Stomach (tissue), 9 donors: ENCODE measurements around the gene ZNF112. TPM values are rescaled to one million over a fixed set of nuclear protein-coding genes. Genes with fewer than 3 reads are reported as not detected.

Experiments used
- DNase-seq, 2 donors: peaks; one replicate each; pipeline versions ENCODE4 v3.0.0 to v3.0.0-alpha.2; 2013 to 2019
- H3K27ac ChIP-seq, 5 donors: fragments of 200-600 bp in 4 of 5; sonication (generic) in 4 of 5; one replicate each; pipeline ENCODE4 v1.5.1; 2013 to 2019; ENCODE audit warnings: mild to moderate bottlenecking in 1 of 5, moderate library complexity in 1 of 5
- H3K27me3 ChIP-seq, 3 donors: fragments of 200-600 bp; sonication (generic); one replicate each; pipeline ENCODE4 v1.5.1; 2017 to 2019; ENCODE audit warnings: mixed run types in 1 of 3
- H3K36me3 ChIP-seq, 4 donors: fragments of 200-600 bp; sonication (generic); 1 replicate in 3 of 4; 2 replicates in 1 of 4; pipeline ENCODE4 v1.5.1; 2016 to 2019
- H3K4me1 ChIP-seq, 4 donors: fragments of 200-600 bp; sonication (generic); one replicate each; pipeline ENCODE4 v1.5.1; 2016 to 2019
- H3K4me3 ChIP-seq, 4 donors: fragments of 200-600 bp; sonication (generic) in 3 of 4; one replicate each; pipeline ENCODE4 v1.5.1; 2016 to 2019; ENCODE audit warnings: mild to moderate bottlenecking in 1 of 4
- H3K9me3 ChIP-seq, 4 donors: fragments of 200-600 bp; sonication (generic); one replicate each; pipeline ENCODE4 v1.5.1; 2016 to 2019
- CTCF ChIP-seq, 7 experiments: fragments of 450-650 bp in 4 of 7; fragments of 200-600 bp in 3 of 7; sonication (generic) in 3 of 7; IDR thresholded peaks; one replicate each; pipeline ENCODE4 v1.5.1; 2016 to 2019; ENCODE audit warnings: antibody characterized with exemption in 7 of 7, control low read depth in 2 of 7, mild to moderate bottlenecking in 1 of 7
- EP300 ChIP-seq: sonication (generic); formaldehyde crosslinking; IDR thresholded peaks from one replicate; pipeline ENCODE4 v1.6.1; 2017; ENCODE audit warnings: antibody characterized with exemption
- POLR2A ChIP-seq, 4 donors: fragments of 450-650 bp; IDR thresholded peaks; one replicate each; pipeline ENCODE4 v1.6.1; 2016; ENCODE audit warnings: antibody characterized with exemption in 4 of 4, control low read depth in 2 of 4, mild to moderate bottlenecking in 1 of 4, moderate library complexity in 1 of 4
- POLR2AphosphoS5 ChIP-seq, 3 donors: sonication (generic); formaldehyde crosslinking; IDR thresholded peaks; one replicate each; pipeline ENCODE4 v1.6.1; 2016; ENCODE audit warnings: antibody characterized with exemption in 3 of 3
- WGBS, 5 donors: extraction: QIAGEN DNeasy Blood & Tissue Kit in 3 of 5; methylation state at CpG; one replicate each; pipeline versions ENCODE4 v1.1.5 to v1.1.7; 2013 to 2018; 5-methylcytosine and 5-hydroxymethylcytosine counted together
- intact Hi-C: fragments of 100-400 bp; cut with DNase I; formaldehyde crosslinking; loops from one replicate; pipeline ENCODE4 v1.15.1; 2023; ENCODE audit warnings: low total_unique reads
- polyA plus RNA-seq, 3 donors: library from polyadenylated mRNA; stranded (reverse); fragments of 200-250 nt; gene quantifications; one replicate each; pipeline ENCODE4 v1.2.3, GENCODE V29; 2013
- total RNA-seq, 5 donors: library from RNA; depleted of rRNA; stranded (reverse); fragments of >200 nt; gene quantifications; one replicate each; pipeline versions ENCODE4 v1.1.0 to v1.2.3, GENCODE V29; 2014 to 2016
- donor health status: healthy with polysubstance abuse.
- donor health status: Bipolar disorder and iron deficiency.
- donor health status: healthy.

ZNF112 gene
- total and polyA plus RNA-seq, 8 donors, result 1.1 to 20.1 (median 1.4) TPM

GRCh38 chr19:44308011-44308410, 48.5 kb downstream of the ZNF112 start:
- H3K27me3 ChIP-seq, result no peaks in the 10 kb centered on the region
- WGBS, 5 donors, result 80 to 91% (median 86%) methylated on average over 3 of the region's 3 CpGs
- H3K9me3 ChIP-seq, result peaks cover 0 to 74% (median 45%) of the 10 kb centered on the region in 4 donors
- H3K36me3 ChIP-seq, result no peaks in the 10 kb centered on the region
- TF ChIP-seq CTCF (IDR thresholded peaks at IDR 0.05), result no peak
- no peak for TF ChIP-seq EP300
- TF ChIP-seq POLR2A (IDR thresholded peaks at IDR 0.05), result no peak
- no peak for TF ChIP-seq POLR2AphosphoS5 (IDR thresholded peaks at IDR 0.05)
- intact Hi-C loops, result no loop called here
- no peak for DNase-seq
- H3K27ac ChIP-seq, result no peak overlapping the region
- H3K4me1 ChIP-seq, result peaks cover 0 to 18% (median 12%) of the 10 kb centered on the region in 4 donors
- no peak overlapping the region for H3K4me3 ChIP-seq

DNA sequence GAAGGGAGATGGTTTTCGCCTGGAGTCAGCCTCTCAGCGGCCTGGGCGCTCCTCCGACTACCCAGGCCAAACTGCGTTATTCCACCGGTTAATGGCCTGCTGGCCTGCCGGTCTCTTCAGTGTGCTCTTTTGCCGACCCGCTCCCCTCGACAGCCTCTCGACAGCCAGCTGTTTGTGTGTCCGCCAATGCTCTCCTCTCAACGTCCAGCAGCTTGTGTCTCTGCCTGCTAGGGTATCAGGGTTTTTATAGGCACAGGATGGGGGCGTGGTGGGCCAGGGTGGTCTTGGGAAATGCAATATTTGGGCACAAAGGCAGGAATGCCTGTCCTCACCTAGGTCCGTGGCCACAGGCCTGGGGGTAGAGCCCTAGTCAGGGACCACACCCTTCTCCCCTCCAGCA, 50.2 kb downstream of the ZNF112 start:
- Histone ChIP-seq H3K9me3 (peaks cover 0 to 58% (median 34%) of the 10 kb centered on the region in 4 donors), H3K4me3 (no peak overlapping the region), H3K4me1 (peaks cover 0 to 18% (median 12%) of the 10 kb centered on the region in 4 donors), H3K36me3 (peaks cover 0 to 14% (median 13%) of the 10 kb centered on the region in 4 donors), H3K27ac (no peak overlapping the region), H3K27me3 (no peaks in the 10 kb centered on the region)
- no peak for DNase-seq
- 85 to 91% (median 86%) methylated on average over 11 to 15 of the region's 15 CpGs for WGBS, 5 donors
- intact Hi-C loops, result no loop called here
- TF ChIP-seq POLR2A (IDR thresholded peaks at IDR 0.05) (no peak), CTCF (IDR thresholded peaks at IDR 0.05) (no peak), EP300 (no peak), POLR2AphosphoS5 (IDR thresholded peaks at IDR 0.05) (no peak)

DNA sequence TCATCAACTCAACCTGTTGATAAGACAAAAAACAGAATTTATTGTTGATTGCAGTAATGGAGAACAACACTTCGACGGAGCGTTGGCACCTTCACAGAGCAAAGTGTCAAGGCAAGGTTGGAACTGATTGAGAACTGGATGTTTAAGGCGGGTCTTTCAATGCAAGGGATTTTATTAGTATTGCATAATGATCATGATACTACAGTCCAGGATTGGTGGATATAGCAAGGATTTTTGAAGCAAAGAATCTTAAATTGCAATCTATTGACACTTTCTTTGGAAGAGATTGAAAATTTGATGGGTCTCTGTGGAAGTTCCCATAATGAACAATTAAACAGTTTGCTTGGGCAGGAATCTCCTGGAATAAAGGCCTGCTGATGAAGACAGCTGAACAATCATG, 51.0 kb downstream of the ZNF112 start:
- no peaks in the 10 kb centered on the region for H3K27me3 ChIP-seq
- TF ChIP-seq EP300 (no peak), CTCF (IDR thresholded peaks at IDR 0.05) (no peak), POLR2A (IDR thresholded peaks at IDR 0.05) (no peak), POLR2AphosphoS5 (IDR thresholded peaks at IDR 0.05) (no peak)
- intact Hi-C loops, result no loop called here
- peaks cover 0 to 18% (median 12%) of the 10 kb centered on the region in 4 donors for H3K4me1 ChIP-seq
- peaks cover 0 to 22% (median 20%) of the 10 kb centered on the region in 4 donors for H3K36me3 ChIP-seq
- DNase-seq, result peak in 1 of 2 donors; percentile 6
- whole genome bisulfite sequencing, 5 donors, result 85 to 95% (median 89%) methylated on average over 4 of the region's 4 CpGs
- H3K27ac ChIP-seq, result peak overlapping the region in 1 of 5 donors; percentile 79
- peaks cover 0 to 50% (median 28%) of the 10 kb centered on the region in 4 donors for H3K9me3 ChIP-seq
- peak overlapping the region in 3 of 4 donors; percentile 79 to 88 (median 82) for H3K4me3 ChIP-seq

- peaks cover 0 to 44% (median 26%) of the 10 kb centered on the region in 4 donors for H3K9me3 ChIP-seq
- peaks cover 0 to 18% (median 12%) of the 10 kb centered on the region in 4 donors for H3K4me1 ChIP-seq
- no peaks in the 10 kb centered on the region for H3K27me3 ChIP-seq
- DNase-seq, result peak; percentile 88 to 98
- peak; percentile 69 to 95 (median 85) for TF ChIP-seq POLR2AphosphoS5 (IDR thresholded peaks at IDR 0.05)
- TF ChIP-seq POLR2A (IDR thresholded peaks at IDR 0.05), result no peak
- intact Hi-C loops, result no loop called here
- WGBS, 5 donors, result 0 to 1% (median 0%) methylated on average over 29 to 31 of the region's 31 CpGs
- peak within 1 kb of the TSS; percentile 66 to 88 (median 80) for H3K4me3 ChIP-seq
- H3K36me3 ChIP-seq, result peaks cover under 1 to 29% (median 28%) of the 10 kb centered on the region in 4 donors
- peak within 1 kb of the TSS; percentile 25 to 83 (median 79) for H3K27ac ChIP-seq
Measured at GRCh38 chr19:44304659-44305193, 51.8 kb downstream of the ZNF112 start, which contains the start of gene ZNF235. ZNF235 (minus strand) TSS chr19:44305025; CDS start chr19:44303404, 1,621 bp downstream.
